Measurements from ENCODE around the gene ACSM3.

DNA sequence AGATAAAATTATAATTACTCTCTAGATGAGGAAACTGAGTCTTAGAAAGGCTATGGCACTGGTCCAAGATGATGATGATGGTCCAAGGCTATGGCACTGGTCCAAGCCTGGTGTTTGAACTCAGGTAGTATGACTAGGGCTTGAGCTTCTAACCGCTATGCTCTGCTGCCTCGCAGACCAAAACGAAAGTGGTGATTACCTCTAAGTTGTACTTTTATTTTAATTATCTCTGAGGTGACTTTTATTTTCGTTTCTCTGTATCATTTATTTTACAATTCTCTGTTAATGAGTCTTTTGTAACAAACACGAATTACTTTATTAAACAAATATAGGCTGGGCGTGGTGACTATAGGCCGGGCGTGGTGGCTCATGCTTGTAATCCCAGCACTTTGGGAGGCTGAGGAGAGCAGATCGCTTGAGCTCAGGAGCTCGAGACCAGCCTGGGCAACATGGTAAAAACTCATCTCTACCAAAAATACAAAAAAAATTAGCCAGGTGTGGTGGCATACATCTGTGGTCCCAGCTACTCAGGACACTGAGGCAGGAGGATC lies 48.1 kb downstream of the ACSM3 start:
- TF ChIP-seq SUZ12 (IDR thresholded peaks at IDR 0.05; ENCODE audit: unreplicated experiment) (no peak), MLLT1 (IDR thresholded peaks at IDR 0.05) (no peak), ZZZ3 (IDR thresholded peaks at IDR 0.05; ENCODE audit: control insufficient read depth, insufficient read length, low read depth) (no peak), KAT2A (conservative IDR thresholded peaks at IDR 0.05; ENCODE audit: control insufficient read depth, low read depth, low read length) (no peak), ATF3 (IDR thresholded peaks at IDR 0.05; ENCODE audit: borderline replicate concordance, extremely low read depth, low read depth, low read length) (no peak), NRF1 (conservative IDR thresholded peaks at IDR 0.05; ENCODE audit: low read depth, low read length) (no peak), POLR2A (IDR thresholded peaks at IDR 0.05; ENCODE audit: low read depth, low read length) (no peak), NR2F1 (conservative IDR thresholded peaks at IDR 0.05) (no peak), BCLAF1 (IDR thresholded peaks at IDR 0.05) (no peak), BHLHE40 (IDR thresholded peaks at IDR 0.05; ENCODE audit: borderline replicate concordance in 1 of 2, low read depth in 2 of 2, low read length in 1 of 2) (no peak), EP300 (IDR thresholded peaks at IDR 0.05; ENCODE audit: borderline replicate concordance in 1 of 2, control insufficient read depth in 1 of 2, low read depth in 2 of 2, low read length in 2 of 2) (no peak), POLR2AphosphoS5 (IDR thresholded peaks at IDR 0.05; ENCODE audit: low read length) (no peak)
- TF ChIP-seq, protein P1, sequence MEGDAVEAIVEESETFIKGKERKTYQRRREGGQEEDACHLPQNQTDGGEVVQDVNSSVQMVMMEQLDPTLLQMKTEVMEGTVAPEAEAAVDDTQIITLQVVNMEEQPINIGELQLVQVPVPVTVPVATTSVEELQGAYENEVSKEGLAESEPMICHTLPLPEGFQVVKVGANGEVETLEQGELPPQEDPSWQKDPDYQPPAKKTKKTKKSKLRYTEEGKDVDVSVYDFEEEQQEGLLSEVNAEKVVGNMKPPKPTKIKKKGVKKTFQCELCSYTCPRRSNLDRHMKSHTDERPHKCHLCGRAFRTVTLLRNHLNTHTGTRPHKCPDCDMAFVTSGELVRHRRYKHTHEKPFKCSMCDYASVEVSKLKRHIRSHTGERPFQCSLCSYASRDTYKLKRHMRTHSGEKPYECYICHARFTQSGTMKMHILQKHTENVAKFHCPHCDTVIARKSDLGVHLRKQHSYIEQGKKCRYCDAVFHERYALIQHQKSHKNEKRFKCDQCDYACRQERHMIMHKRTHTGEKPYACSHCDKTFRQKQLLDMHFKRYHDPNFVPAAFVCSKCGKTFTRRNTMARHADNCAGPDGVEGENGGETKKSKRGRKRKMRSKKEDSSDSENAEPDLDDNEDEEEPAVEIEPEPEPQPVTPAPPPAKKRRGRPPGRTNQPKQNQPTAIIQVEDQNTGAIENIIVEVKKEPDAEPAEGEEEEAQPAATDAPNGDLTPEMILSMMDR (IDR thresholded peaks at IDR 0.05 in 2 of 3, conservative IDR thresholded peaks at IDR 0.05 in 1 of 3; ENCODE audit: control insufficient read depth in 2 of 3, extremely low read depth in 1 of 3, insufficient read depth in 1 of 3, low read depth in 3 of 3, low read length in 3 of 3) = no peak
